ENCODE measurements around the gene ACTRT2. TPM values are rescaled to one million over a fixed set of nuclear protein-coding genes. Genes with fewer than 3 reads are reported as not detected.

ACTRT2 gene
- total and polyA plus RNA-seq, 10 of the 15 experiments (the other 5 are each of a cell fraction or from before 2014, with no cell fraction given): not detected

- Histone ChIP-seq H2AFZ (ENCODE audit: control insufficient read depth, low read depth, low read length) (no peak overlapping the region), H3K79me2 (ENCODE audit: control insufficient read depth, insufficient read depth, low read length) (no peaks in the 10 kb centered on the region), H3K9me3 (replicated peaks; ENCODE audit: control insufficient read depth, insufficient read depth, low read length) (no peaks in the 10 kb centered on the region), H3K27ac (ENCODE audit: control insufficient read depth, insufficient read depth) (no peak overlapping the region), H3K27me3 (replicated peaks in 1 of 2; ENCODE audit: control insufficient read depth in 2 of 2, insufficient read depth in 2 of 2, low read length in 1 of 2) (no peaks in the 10 kb centered on the region), H3K4me2 (ENCODE audit: control insufficient read depth, insufficient read depth) (no peak overlapping the region), H3K36me3 (ENCODE audit: control insufficient read depth in 2 of 2, insufficient read depth in 2 of 2, low read length in 1 of 2) (no peaks in the 10 kb centered on the region), H3K4me3 (no peak overlapping the region), H3K4me1 (ENCODE audit: control insufficient read depth, insufficient read depth, low read length) (no peaks in the 10 kb centered on the region), H3K9ac (ENCODE audit: control insufficient read depth, insufficient read depth, low read length) (no peak overlapping the region), H4K20me1 (ENCODE audit: control insufficient read depth, insufficient read depth) (no peaks in the 10 kb centered on the region)
- intact Hi-C loops (cut with micrococcal nuclease; ENCODE audit: unreplicated experiment) (no loop called here), in situ Hi-C loops (cut with MboI) (no loop called here)
- FAIRE-seq (no peak), DNase-seq (ENCODE audit: low read depth, low spot score) (no peak), ATAC-seq (no peak)
- no TSS peak for BruUV-seq (replicated peaks)
- ChIA-PET CTCF (no interaction called here), RAD21 (ENCODE audit: unreplicated experiment) (no interaction called here), SMC1A (ENCODE audit: uncharacterized antibody, unreplicated experiment) (no interaction called here), POLR2A (no interaction called here)
- WGBS (ENCODE audit: insufficient coverage, insufficient replicate concordance, low lambda C conversion rate, missing lambda C conversion rate): 29% methylated on average over 31 of the region's 32 CpGs
- TF ChIP-seq NFYB (IDR thresholded peaks at IDR 0.05; ENCODE audit: insufficient read depth, low read depth, low read length): no peak
- no peak for TF ChIP-seq ZBTB4 (CRISPR knock-in tag; IDR thresholded peaks at IDR 0.05)
- TF ChIP-seq MYB (IDR thresholded peaks at IDR 0.05; ENCODE audit: borderline replicate concordance, low read depth, low read length): no peak
- no peak for TF ChIP-seq SUPT20H (IDR thresholded peaks at IDR 0.05; ENCODE audit: borderline replicate concordance, control insufficient read depth, low read depth, low read length)
- TF ChIP-seq CHD4 (IDR thresholded peaks at IDR 0.05): no peak
- TF ChIP-seq MEF2B (IDR thresholded peaks at IDR 0.05; ENCODE audit: partially characterized antibody, poor library complexity, severe bottlenecking): no peak
- no peak for TF ChIP-seq MYC (IDR thresholded peaks at IDR 0.05; ENCODE audit: insufficient read depth, insufficient read length, insufficient replicate concordance, low read length, severe bottlenecking)
- no peak for TF ChIP-seq PKNOX1 (IDR thresholded peaks at IDR 0.05)
- no peak for TF ChIP-seq PAX8 (IDR thresholded peaks at IDR 0.05)
- TF ChIP-seq FOS (IDR thresholded peaks at IDR 0.05; ENCODE audit: borderline replicate concordance, extremely low read depth, insufficient read length): no peak
- no peak for TF ChIP-seq RFX5 (IDR thresholded peaks at IDR 0.05; ENCODE audit: low read depth, low read length)
- no peak for TF ChIP-seq MAX (IDR thresholded peaks at IDR 0.05; ENCODE audit: low read depth, low read length)
- TF ChIP-seq RELA (IDR thresholded peaks at IDR 0.05; ENCODE audit: borderline replicate concordance, partially characterized antibody): no peak
- no peak for TF ChIP-seq ZNF24 (IDR thresholded peaks at IDR 0.05)
- TF ChIP-seq BMI1 (IDR thresholded peaks at IDR 0.05; ENCODE audit: borderline replicate concordance): no peak
- TF ChIP-seq MLLT1 (IDR thresholded peaks at IDR 0.05): no peak
- TF ChIP-seq ZNF217 (IDR thresholded peaks at IDR 0.05): no peak
- no peak for TF ChIP-seq MTA2 (IDR thresholded peaks at IDR 0.05; ENCODE audit: low read depth)
- no peak for TF ChIP-seq LARP7 (IDR thresholded peaks at IDR 0.05)
- TF ChIP-seq FOXM1 (IDR thresholded peaks at IDR 0.05; ENCODE audit: low read depth, low read length): no peak
Measured at GRCh38 chr1:3028531-3029282, 7.4 kb downstream of the ACTRT2 start.

Measured in GM12878 (cell line).